Pulmonary artery endothelial cell (primary cell): Measurements from ENCODE around the gene SMAD7. TPM values are rescaled to one million over a fixed set of nuclear protein-coding genes. Genes with fewer than 3 reads are reported as not detected.
"Not testable (repeated sequence)": the region's sequence is repeated elsewhere in the genome, so short reads cannot be mapped to it uniquely, and the experiment has no call there.

Source experiments
- DNase-seq: peaks from one replicate; pipeline ENCODE4 v3.0.0-alpha.2; 2011; ENCODE audit warnings: low read depth, low spot score
- total RNA-seq: library from RNA; depleted of rRNA; stranded (reverse); fragments of >200 nt; gene quantifications from 2 replicates; pipeline ENCODE4 v1.2.3, GENCODE V29; 2014

The SMAD7 gene
- total RNA-seq, 1 donor from 2014 or later: 4.9 TPM

- no peak for DNase-seq
These were observed 68.4 kb downstream of the SMAD7 start for GRCh38 chr18:48882379-48882778.

- no peak for DNase-seq
These were observed 69.8 kb downstream of the SMAD7 start for GRCh38 chr18:48880931-48881330.

DNA sequence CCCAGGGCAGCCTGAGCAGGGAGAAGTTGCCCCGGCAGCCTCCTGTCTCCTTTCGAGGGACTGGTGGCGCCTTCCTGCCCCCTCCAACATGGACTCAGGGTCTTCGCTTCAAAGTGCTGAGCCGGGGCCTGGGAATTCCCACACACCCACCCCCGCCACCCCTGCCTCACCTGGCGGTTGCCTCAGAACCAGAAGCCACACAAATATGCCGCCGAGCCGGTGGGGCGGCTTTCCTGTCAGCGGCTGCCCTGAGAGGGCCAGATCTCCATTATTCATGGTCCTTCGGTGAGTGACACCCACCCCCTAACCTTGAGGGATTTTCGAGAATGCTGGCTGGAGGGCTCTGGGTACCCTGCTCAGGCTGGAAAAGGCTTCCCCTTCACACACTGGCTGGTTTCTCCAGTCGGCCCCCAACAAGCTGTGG, 71.7 kb downstream of the SMAD7 start:
- no peak for DNase-seq

GRCh38 chr18:48878471-48878870, 72.3 kb downstream of the SMAD7 start:
- no peak for DNase-seq

- no peak for DNase-seq
These were observed 72.8 kb downstream of the SMAD7 start for GRCh38 chr18:48877941-48878340.

DNA sequence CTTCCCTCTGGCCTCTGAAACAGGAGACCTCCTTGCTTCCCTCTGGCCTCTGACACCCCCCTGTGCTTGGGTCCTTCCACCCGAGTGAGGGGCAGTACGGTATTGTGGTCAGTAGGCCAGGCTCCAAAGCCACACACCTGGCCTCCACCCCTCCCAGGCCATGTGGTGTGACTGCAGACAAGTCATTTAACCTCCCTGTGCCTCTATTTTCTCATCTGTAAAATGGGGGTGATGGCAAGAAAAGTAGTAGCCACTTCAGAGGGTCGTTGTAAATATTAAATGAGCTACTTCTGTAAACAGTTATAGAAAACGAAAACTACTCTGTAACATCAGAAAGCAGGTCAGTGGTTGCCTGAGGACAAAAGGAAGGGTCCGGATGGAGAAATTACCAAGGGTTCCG, 74.2 kb downstream of the SMAD7 start:
- no peak for DNase-seq

- no peak for DNase-seq
These were observed 74.7 kb downstream of the SMAD7 start for GRCh38 chr18:48875942-48876511.

- no peak for DNase-seq
These were observed 75.3 kb downstream of the SMAD7 start for GRCh38 chr18:48875314-48875941.

DNA sequence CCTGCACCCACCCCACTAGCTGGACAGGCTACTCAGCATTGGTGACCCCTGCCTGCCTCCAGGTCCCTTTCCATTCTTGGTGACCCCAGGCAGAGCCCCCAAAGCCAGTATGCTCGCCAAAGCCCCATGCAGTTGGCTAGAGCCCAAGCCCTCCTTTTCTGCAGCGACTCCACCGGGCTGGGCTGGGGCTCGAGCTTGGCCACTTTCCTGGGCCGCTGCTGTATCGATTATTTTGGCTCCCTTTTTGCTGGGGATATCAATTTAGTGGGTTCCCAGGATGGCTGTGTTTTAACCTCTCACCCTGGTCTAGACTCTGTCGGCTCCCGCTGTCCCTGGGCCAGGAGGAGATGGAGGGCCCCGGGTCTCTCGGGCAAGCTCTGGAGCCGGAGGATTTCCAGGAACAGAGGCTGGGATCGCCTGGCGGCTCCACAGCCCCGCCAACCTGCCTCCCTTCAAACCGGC, 76.0 kb downstream of the SMAD7 start:
- no peak for DNase-seq

- no peak for DNase-seq
These were observed 76.5 kb downstream of the SMAD7 start for GRCh38 chr18:48874233-48874632.

DNA sequence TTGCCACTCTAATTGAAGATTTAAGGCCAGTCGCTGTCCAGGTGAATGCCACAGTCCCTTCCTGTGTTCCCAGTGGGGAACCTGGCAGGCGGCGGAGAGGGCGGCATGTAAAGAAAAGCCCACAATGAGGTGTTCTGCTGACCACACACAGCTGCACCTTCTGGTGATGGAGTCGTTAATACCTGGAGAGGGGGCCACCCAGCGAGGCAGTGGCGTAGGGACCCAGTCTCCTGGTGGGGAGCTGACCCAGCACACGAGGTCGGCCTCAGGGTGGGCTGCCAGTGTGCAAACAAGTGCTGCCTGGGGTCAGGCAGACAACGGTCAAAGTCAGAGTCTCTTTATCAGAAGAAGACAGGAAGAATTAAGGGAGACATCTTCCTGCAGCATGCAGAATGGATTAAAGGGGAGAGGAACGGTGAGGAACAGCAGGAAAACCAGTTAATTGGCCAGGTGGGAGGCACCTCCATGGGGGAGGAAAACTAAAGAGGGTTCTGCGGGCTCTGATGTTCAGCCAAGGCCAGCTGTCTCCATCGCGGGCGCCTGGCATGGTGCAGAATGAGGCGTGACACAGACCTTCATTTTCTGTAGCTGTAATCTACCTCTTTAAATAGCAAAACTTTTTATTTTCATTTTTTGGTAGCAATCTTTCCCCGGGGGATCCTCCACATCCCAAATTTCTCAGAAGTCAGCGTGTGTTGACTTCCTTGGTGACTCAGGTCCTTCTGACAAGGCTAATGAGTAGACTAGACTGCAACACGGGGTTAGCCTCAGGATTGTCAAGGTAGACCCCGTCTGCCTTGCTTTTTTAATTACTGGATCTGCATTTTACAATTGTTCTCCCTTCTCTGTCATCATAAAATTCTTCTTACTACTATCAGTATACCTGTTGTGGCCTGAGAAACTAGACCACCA, 78.3 kb downstream of the SMAD7 start:
- DNase-seq: no peak

DNA sequence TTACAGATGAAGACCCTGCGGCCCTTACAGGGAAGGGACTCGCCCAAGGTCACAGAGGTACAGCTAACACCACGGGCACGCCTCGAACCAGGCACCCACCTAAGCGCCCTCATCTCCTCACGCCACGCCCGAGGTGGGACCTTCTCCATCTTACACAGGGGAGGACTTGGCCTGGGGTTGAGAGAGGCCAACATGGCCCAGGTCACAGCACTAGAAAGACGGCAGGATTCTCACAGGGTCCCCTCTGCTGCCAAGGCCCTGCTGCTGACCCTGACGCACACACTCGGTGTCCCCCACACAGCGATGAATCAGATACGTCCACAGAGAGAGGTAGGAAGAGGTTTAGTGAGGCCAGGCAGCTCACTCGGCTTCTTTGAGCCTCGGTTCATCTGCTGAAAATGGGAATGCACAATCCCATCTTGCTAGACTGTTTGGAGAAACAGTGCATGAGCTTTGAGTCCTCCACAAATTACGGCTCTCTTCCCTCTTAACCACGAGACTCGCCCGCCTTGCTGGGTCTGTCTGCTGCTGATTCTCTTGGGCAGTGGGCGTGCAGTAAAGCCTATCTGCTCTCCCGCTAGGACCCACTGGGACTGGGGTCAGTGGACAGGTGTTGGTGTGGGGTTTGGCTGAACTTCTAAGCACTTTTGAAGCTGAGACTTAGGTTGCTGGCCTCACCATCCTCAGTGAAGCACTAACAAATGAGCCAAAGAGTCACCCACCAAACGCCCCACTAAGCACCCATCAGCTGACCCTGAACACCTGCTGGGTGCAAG, 79.2 kb downstream of the SMAD7 start:
- DNase-seq: no peak

- DNase-seq: not testable (repeated sequence)
These were observed 79.8 kb downstream of the SMAD7 start for GRCh38 chr18:48870926-48871325.
